HG02588 (cell line): ENCODE measurements around the gene MYO1E.
"Not testable (repeated sequence)": the region's sequence is repeated elsewhere in the genome, so short reads cannot be mapped to it uniquely, and the experiment has no call there.

Experiments
- ATAC-seq: cut with Tn5 transposase; IDR thresholded peaks from one replicate; pipeline ENCODE4 v1.9.1; 2021; ENCODE audit warnings: mild to moderate bottlenecking, moderate library complexity; ENCODE audit not compliant: unreplicated experiment

The MYO1E gene

GRCh38 chr15:59387196-59387878 is 14.7 kb upstream of the MYO1E start:
- not testable (repeated sequence) for ATAC-seq

GRCh38 chr15:59385171-59385570 is 12.5 kb upstream of the MYO1E start:
- ATAC-seq: no peak

GRCh38 chr15:59384507-59384906 is 11.8 kb upstream of the MYO1E start:
- no peak for ATAC-seq

GRCh38 chr15:59380902-59381610 is 8.4 kb upstream of the MYO1E start:
- no peak for ATAC-seq

GRCh38 chr15:59379531-59379930 is 6.9 kb upstream of the MYO1E start:
- no peak for ATAC-seq

- ATAC-seq: no peak
Observed at GRCh38 chr15:59378855-59379254, 6.2 kb upstream of the MYO1E start.

GRCh38 chr15:59377924-59378323 is 5.3 kb upstream of the MYO1E start:
- no peak for ATAC-seq

GRCh38 chr15:59376733-59377132 is 4.1 kb upstream of the MYO1E start:
- ATAC-seq: no peak

GRCh38 chr15:59373215-59373614 is 544 bp upstream of the MYO1E start:
- ATAC-seq: no peak

GRCh38 chr15:59371458-59372351 is 966 bp downstream of the MYO1E start:
- ATAC-seq: peak; percentile 32

GRCh38 chr15:59369597-59369996 is 3.1 kb downstream of the MYO1E start:
- no peak for ATAC-seq

- no peak for ATAC-seq
Observed at GRCh38 chr15:59367022-59367451, 5.6 kb downstream of the MYO1E start.

GRCh38 chr15:59366333-59367021 is 6.2 kb downstream of the MYO1E start:
- ATAC-seq: no peak

- no peak for ATAC-seq
Observed at GRCh38 chr15:59364248-59364647, 8.4 kb downstream of the MYO1E start.

- ATAC-seq: no peak
Observed at GRCh38 chr15:59362331-59362730, 10.3 kb downstream of the MYO1E start.

- ATAC-seq: no peak
Observed at GRCh38 chr15:59360896-59361295, 11.8 kb downstream of the MYO1E start.

- no peak for ATAC-seq
Observed at GRCh38 chr15:59360305-59360704, 12.4 kb downstream of the MYO1E start.

GRCh38 chr15:59355730-59356129 is 16.9 kb downstream of the MYO1E start:
- no peak for ATAC-seq

GRCh38 chr15:59354417-59355031 is 18.1 kb downstream of the MYO1E start:
- ATAC-seq: no peak

GRCh38 chr15:59353994-59354416 is 18.7 kb downstream of the MYO1E start:
- no peak for ATAC-seq
